Measurements from ENCODE around the gene CAT.

- TF ChIP-seq CTCF (IDR thresholded peaks at IDR 0.05) (no peak), EP300 (IDR thresholded peaks at IDR 0.05) (no peak)
Measured at GRCh38 chr11:34408580-34409172, 30.1 kb upstream of the CAT start.
